Airway epithelial cell (primary cell): Measurements from ENCODE around the gene MYBPC3. TPM values are rescaled to one million over a fixed set of nuclear protein-coding genes. Genes with fewer than 3 reads are reported as not detected.

Source experiments
- total RNA-seq: library from RNA; depleted of rRNA; stranded (reverse); fragments of >200 nt; gene quantifications from 2 replicates; pipeline ENCODE4 v1.2.3, GENCODE V29; 2015

Gene MYBPC3
- not detected in 2 replicates for total RNA-seq

DNA sequence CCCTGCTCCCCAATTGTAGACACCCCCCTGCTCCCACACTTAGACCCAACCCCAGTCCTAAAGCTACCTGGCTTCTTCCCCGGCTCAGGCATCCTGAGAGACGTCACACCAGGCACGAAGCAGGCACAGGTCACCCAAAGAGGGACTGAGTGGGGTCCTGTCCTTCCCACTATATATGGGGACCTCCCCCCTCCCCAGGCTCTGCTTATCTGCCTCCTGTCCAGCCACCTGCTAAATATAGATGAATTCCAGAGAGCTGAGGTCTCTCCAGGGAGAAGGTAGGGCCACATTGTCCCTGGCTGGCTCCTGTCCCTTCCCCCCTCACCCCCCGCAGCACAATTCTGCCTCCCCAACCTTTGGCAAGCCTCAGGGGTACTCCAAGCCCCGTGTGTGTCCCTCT is at the start of gene MYBPC3:
Gene MYBPC3 (minus strand): TSS at position 147 of the 400 bp plus-strand sequence. CDS start 55 bp downstream, at position 92.

DNA sequence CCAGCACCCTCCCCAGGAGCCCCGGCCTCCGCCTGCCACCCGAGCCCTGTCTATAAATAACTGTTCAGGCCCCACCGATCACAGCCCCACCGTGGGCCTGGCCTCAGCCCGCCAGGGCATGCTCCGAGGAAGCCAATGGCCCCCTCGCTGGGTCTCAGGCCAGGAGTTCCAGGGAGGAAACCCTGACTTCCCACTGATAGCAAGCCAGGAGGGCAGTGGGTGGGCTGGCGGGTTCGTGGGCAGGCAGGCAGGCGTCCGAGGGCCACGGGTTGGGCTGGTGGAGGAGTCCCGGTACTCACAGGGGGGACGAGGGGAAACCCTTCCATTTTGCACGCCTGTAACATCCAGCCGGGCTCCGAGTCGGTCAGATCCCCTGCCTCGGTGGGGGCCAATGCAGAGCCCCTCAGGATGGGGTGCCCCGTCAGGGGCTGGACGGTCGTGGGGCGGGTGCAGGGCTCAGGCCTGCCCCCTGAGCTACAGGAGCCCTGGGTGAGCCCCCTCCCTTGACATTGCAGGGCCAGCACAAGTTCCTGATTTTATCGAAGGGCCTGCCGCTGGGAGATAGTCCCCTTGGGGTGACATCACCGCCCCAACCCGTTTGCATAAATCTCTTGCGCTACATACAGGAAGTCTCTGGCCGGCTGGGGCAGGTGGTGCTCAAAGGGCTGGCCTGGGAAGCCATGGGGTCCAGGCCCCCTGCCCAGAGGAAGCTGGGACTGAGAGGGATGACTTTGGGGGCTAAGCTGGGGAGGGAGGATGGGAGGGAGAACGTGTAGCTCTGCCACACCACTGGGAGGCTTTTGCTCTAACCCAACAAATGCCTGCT is 25.7 kb upstream of the MYBPC3 start, which contains the start of gene SPI1:
Gene SPI1 (minus strand): TSS at position 538 of the 826 bp plus-strand sequence. CDS start 194 bp downstream, at position 344.

Other genes starting within 250 kb of the MYBPC3 start
- gene ARFGAP2, start 175.8 kb downstream of the MYBPC3 start, total RNA-seq = 90.6 and 118 TPM in 2 replicates
- gene PACSIN3, start 166.3 kb downstream of the MYBPC3 start, total RNA-seq = 85.1 and 90.8 TPM in 2 replicates
- 48.5 and 52.1 TPM in 2 replicates for gene DDB2, start 137.7 kb downstream of the MYBPC3 start, total RNA-seq
- gene ACP2, start 103.9 kb downstream of the MYBPC3 start, total RNA-seq = 19.4 and 21.3 TPM in 2 replicates
- gene NR1H3, start 94.7 kb downstream of the MYBPC3 start, total RNA-seq = 7.2 and 8.9 TPM in 2 replicates
- gene MADD, start 82.6 kb downstream of the MYBPC3 start, total RNA-seq = 14.1 and 15.2 TPM in 2 replicates
- gene SPI1, start 25.8 kb upstream of the MYBPC3 start, total RNA-seq = not detected in 2 replicates
- 48.3 and 50.5 TPM in 2 replicates for gene SLC39A13, start 55.9 kb upstream of the MYBPC3 start, total RNA-seq
- gene PSMC3, start 73.7 kb upstream of the MYBPC3 start, total RNA-seq = 136 and 162 TPM in 2 replicates
- gene RAPSN, start 96.4 kb upstream of the MYBPC3 start, total RNA-seq = not detected in 2 replicates
- 41.8 and 52.2 TPM in 2 replicates for gene CELF1, start 200.4 kb upstream of the MYBPC3 start, total RNA-seq
- gene PTPMT1, start 212.9 kb upstream of the MYBPC3 start, total RNA-seq = 126 and 182 TPM in 2 replicates
- 12.2 and 19.5 TPM in 2 replicates for gene KBTBD4, start 226.3 kb upstream of the MYBPC3 start, total RNA-seq
- gene NDUFS3, start 226.4 kb upstream of the MYBPC3 start, total RNA-seq = 92.2 and 107 TPM in 2 replicates
- gene FAM180B, start 234.0 kb upstream of the MYBPC3 start, total RNA-seq = not detected in 2 replicates
- 0.09 and 0.92 TPM in 2 replicates for gene C1QTNF4, start 241.7 kb upstream of the MYBPC3 start, total RNA-seq